Hematopoietic multipotent progenitor cell treated with erythropoietin and hydrocortisone succinate and interleukin-3 and kit ligand, for 6 days (in vitro differentiated cells): ENCODE results near the gene DNAL4.
A peak's percentile ranks its signal among the peaks of the same experiment; 100 is the strongest.

ENCODE experiments used
- DNase-seq: peaks from one replicate; pipeline ENCODE4 v3.0.0-alpha.2; 2015

Gene DNAL4

DNA sequence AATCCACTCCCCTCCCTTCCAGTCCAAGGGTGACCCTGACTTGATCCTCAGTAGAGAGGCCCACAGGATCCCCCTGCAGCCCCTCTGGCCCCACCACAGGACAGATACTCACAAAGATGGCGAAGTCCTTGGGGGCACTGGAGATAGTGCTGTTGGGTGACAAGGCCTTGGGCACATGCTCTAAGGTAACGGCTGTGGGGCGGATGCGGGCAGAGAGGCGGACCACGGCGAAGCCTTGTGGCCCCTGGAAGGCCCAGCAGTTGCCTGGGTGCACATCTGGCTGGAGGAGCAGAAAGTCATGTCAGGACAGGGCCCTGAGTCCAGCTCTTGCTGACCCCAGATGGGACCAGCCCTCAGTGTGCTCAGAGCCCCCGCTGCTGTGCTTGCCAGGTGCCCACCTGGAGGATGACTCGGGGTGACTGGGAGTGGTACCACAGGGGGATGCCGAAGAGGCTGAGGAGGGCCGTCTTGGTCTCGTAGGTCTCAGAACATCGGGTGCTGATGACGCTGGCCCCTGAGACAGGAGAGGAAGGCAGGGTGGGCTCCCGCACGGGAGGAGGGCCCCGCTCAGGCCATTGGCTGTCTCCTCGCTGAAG, 55.4 kb downstream of the DNAL4 start:
- DNase-seq, result no peak

DNA sequence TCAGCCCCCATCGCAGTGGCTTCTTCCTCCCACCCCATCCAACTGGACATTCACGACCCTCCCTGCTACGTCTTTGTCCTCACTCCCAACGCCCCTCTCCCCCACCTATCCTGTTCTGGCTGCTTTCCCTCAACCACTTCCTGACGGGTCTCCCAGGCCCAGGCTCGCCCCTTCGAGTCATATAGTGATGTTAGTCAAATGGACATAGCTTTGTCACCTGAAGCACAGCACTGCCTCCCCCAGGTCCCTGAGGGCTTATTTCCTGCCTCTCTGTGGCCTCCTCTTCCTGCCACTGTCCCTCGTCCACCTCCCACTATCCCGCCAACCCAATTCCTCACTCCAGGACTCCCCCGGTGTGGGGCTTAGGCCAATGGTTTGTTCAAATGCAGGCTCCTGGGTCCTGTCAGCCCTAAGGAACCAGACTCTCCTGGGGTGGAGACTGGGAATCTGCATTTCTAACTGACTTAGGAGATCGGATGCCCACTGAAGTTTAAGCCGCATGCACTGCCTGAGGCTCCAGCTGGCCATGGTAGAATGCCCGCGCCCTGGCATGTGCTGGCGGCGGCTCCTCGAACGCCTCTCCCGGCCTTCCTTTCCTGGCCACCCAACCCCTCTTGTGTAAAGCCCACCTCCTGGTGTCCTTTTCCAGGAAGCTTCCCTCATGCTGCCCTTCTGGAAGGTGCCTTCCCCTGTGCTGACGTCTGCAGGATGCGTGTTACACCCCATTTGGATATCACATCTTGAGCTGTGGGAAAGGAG, 56.5 kb downstream of the DNAL4 start:
- no peak for DNase-seq

DNA sequence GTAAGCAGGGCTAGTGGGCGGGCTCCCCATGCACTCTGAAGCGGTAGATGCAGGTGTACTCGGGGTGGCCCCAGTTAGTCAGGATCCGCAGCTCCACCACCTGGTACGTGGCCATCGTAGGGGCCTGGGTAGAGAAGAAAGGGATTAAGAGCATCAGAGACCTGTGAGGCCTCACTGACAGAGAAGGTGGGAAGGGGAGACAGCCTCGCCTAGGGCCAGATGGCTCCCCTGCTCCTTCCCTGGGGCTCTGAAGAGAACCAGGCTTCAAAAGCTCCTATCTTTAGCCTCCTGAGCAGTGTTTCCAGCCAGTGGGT, 57.7 kb downstream of the DNAL4 start:
- no peak for DNase-seq

DNA sequence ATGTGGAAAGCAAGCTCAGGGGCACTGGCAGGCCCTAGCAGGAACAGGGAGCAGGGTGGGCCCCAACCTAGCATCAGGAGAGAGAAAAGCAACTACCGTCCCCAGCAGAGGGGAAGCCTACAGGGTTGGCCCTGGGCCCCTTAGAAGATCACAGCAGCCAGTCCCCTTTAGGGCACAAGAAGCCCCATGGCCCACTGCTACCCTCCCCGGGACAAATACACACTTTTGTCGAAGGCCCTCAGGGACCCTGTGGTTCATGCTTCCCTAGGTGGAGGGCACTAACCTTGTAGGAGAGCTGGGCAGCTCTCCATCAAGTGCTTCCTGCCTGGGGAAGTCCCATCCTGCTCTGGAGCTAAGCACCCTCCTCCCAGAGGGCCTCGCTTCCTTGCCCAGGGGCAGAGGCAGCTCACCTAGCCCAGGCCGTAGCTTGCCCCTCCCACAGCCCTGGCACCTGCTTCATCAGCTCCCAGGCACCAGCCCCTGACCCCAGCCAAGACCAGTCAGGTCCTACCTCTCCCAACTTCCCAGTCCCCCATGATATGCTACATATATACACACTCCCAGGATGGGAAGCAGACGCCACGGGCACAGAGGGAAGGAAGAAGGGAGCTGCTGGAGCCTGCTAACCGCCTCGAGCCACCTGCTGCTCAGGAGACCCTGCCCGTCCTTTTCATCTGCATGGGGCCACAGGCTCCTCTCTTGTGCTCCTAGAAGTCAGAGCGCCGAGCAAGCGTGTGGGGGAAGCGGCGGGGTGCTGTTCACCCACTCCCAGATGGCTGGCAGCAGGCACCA, 58.3 kb downstream of the DNAL4 start:
- no peak for DNase-seq

DNA sequence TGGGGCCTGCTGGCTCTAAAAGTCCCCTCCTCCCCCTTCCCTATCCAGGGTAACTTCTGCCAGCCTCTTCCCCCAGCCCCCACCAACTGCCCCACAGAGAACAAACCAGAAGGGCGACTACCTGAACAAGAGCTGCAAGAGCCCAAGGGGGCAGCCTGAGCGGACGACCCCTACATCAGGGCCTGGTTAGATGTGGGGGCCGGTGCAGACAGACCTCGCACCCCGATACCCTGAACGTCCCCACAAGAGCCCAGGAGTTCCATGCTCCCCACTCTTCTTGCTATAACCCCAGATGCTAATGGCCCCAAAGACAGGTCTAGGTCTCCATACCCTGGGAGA, 58.8 kb downstream of the DNAL4 start:
- DNase-seq, result no peak

DNA sequence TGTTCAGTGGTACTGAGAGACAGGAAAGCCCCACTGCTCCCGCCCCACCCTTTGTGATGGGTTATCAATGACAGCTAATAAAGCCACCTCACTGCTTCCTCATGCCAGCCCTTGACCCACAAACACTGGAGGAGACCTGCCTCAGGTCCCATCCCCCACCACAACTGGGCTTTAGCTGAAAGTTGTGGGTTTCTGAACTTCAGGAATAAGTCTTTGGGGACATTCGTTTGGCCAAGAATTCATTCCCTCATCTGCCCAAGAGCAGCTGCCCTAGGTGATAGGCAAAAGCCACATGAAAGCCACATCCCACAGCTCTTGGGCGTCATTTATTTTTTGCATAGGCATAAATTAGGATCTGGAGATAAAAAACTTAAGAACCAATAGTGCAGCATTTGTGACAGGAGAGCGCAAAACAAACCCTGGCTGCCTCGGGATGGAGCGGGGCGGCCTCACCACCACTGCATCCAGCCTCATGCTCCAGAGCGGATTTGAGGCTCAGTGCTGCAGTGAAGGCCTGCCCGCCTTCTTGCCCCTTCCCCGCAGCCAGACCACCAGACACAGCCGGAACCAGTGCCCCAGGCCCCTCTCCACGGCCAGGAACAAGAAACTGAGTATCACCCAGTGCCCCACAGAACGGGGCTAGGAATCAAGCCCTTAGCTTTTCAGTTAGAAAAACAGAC, 59.4 kb downstream of the DNAL4 start:
- DNase-seq, result peak; percentile 58

DNA sequence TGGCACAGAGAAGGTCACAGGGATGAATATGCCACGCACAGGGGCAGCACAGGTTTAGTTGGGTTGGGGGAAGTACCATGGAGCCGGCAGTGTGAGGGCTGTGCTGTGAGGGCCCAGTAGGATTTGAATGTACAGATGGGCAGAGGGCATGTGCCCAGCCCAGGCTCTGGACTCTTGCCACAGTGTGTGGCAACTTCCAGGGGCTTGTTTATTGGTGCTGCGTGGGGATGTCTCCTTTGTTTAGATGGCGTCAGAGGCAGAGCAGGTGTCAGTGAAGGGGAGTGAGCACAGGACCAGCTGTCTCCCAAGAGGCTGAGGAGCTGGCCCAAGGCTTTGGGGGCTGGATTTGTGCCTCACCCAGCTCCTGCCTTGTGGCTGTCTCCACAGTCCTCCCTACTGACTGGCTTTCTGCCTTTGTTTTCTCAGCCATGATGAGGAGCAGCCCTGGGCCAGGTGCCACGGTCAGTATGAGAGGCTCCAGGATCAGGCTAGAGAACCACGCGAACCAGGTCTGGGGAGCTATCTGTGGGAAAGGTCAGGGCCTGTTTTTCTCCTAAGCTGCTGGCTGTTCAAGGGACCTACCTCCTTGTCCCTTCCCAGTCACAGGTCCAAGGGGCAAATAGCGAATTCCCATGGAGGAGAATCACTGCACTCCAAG, 60.1 kb downstream of the DNAL4 start:
- DNase-seq, result no peak

DNA sequence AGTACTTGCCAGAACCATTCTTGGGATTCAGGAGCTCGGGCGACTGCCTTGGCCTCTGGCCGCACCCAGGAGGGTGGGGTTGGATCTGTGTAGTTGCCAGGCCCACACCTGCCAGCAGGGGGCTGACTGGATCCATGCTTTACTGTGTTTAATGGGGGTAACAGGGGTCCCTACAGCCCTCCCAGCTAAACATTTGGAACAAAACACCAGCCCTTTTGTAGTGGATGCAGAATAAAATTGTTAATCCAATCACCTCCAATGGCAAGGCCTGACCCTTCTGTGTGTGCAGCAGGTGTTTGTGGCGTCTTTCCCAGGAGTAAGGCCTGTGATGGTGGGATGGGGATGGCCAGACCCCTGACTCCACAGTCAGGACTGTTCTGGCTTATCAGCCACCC, 60.6 kb downstream of the DNAL4 start:
- peak; percentile 77 for DNase-seq

DNA sequence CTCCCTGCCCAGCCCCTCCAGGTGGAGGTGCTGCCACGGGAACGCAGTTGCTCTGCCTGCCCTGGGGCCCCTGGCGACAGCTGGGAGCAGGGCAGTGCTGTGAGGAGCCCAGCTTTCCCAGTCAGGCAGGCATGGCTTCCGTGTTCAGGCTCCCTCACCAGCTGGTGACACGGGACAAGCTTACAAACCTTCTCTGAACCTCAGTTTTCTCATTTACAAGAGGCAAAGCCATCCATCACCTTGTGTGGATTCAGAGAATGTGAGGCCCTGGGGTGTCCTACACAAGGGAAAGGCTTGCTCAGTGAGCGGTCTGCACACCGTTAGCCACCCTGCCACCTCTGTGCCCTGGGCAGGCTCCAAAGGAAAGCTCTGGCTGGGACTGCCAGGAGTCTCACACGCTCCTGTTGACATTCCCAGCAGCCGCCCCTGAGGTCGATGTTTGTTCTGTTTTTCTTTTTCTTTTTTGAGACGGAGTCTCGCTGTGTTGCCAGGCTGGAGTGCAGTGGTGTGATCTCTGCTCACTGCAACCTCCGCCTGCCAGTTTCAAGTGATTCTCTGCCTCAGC, 61.6 kb downstream of the DNAL4 start:
- DNase-seq, result no peak

DNA sequence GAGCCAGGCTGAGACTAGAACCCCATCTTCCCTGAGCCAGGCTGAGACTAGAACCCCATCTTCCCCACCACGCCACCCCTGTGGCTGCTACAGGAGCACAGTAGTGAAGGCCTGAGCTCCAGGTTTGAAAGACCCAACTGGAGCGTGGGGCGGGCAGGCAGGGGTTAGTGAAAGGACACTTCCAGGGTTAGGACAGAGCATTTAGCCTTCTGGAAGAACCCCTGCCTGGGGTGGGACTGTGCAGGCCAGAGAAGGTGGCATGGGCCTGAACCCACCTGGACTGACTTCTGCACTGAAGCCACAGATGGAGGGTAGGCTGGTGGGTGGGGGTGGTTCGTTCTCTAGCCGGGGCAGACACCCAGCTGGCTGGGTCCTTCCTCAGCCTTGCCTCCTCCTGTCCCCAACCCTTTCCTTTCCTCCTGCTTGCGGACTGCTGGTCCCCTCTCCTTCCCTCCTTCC, 62.2 kb downstream of the DNAL4 start:
- no peak for DNase-seq

DNA sequence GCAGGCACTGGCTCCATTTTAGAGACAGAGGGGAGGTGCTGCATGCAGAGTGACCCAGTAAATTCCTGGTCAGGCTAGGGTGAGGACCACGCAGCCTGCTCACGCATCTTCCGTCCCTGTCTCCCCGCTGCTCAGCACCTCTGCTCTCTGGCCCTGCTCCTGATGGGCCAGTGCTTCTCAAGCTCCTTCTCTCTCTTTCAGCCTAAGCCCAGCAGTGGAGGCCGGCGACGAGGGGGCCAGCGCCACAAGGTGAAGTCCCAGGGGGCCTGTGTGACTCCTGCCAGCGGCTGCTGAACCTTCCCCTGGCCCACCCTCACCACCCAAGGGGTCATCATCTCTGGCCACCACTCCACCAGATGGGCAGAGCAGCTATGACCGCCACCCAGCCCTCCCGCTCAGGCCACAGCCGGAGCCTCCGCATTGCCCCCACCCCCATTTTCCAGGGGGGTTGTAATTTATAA, 63.5 kb downstream of the DNAL4 start:
- no peak for DNase-seq

DNA sequence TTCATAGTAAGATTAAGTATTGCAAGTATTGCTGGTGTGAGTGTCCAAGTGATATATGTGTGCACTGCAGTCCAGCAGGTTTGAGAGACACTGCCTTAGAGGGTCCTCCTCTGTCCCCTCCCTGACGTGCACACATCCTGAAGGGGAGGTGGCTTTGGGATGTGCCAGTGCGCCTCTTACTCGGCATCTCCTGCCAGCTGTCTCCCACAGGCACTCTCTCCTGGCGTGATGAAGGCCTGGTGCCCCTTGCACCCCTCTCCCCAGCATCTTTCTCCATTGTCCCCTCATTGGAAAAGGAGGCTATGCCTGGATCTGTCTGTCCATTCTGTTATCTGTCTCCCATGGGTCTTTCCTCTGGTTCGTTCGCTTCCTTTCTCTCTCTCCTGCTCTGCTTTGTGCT, 64.0 kb downstream of the DNAL4 start:
- no peak for DNase-seq

DNA sequence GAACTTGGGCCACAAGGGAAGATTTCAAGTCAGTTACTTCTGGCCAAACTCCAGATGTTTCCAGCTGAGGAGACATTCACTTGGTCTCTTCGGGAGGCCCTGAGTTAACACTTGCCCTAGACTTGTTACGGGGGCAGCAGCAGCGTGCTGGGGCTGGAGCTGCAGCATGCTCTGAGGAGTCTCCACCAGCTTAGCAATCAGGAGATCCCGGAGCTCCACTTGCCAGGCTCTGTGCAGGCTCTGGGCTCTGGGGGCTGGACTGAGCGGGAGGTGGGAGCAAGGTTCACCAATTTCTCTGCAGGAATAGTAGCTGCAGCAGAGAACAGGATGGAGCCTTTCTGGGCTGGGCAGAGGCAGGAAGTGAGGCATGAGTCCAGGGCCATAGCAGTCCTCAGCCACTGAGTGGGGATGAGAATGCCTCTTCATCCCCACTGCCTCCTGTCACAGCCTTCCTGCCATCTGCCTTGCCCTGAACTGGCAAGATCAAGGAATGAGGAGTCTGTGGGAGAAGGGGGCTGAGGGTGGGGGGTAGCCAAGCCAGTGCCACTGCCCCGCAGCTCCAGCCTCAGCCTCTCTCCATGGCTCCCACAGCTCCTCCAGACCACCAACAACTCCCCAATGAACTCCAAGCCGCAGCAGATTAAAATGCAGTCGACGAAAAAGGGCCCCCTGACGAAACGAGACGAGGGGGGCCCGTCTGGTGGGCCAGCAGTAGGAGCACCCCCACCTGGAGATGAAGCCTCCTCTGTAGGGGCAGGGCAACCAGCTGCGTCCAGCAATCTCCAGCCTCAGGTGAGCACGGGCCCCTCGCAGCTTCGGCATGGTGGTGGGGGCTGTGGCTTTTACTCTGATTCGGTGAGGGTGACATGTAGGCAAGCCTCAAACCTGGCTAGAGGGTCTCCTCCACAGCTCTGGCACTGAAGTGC, 64.8 kb downstream of the DNAL4 start:
- no peak for DNase-seq
